Measurements from ENCODE around the gene ADAM12.

- no peak for TF ChIP-seq EZH2phosphoT487 (IDR thresholded peaks at IDR 0.05; ENCODE audit: low read depth)
- TF ChIP-seq CTCF (IDR thresholded peaks at IDR 0.05; ENCODE audit: low read depth, low read length), result no peak
Measured at GRCh38 chr10:126334272-126334671, 54.0 kb downstream of the ADAM12 start.

Measured in OCI-LY3 (cell line).